NCI-H2196 treated with DMSO at 0.1 percent for 48 hours (cell line): Measurements from ENCODE around the gene KRTAP10-7.

Source experiments
- DNase-seq: peaks from one replicate; lab custom pipeline; 2025; ENCODE audit not compliant: unreplicated experiment; lab: John Stamatoyannopoulos, UW

Gene KRTAP10-7

DNA sequence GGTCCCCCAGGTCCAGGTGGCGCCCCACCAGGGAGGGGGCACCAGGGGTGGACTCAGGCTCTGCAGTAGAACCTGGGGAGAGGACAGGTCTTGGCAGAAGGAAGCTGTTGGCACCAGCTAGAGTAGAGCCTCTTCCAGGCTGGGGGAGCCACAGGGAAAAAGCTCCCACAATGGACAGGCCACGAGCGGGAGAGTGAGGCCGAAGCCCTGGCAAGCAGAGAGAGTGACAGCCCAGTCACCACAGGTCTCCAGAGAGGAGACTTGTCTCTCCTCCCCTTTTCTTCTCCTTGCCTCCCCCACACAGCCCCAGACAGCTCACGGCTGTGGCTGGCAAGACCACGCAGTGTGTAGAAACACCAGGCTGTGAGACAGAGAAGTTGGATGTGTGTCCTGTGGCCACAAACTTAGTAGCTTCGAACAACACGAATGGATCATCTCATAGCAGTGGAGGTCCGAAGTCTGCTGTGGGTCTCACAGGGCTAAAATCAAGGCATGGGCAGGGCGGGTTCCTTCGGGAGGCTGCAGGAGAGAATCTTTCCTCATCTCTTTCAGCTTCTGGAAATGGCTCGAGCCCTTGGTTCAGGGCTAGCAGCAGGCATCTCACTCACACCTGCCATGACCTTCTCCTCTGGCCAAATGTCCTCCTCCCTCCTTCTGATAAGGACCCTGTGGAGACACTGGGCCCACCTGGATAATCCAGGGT is 50.7 kb downstream of the KRTAP10-7 start:
- no peak for DNase-seq
